ENCODE results near the gene GUCY2D.
"Not testable (repeated sequence)": the region's sequence is repeated elsewhere in the genome, so short reads cannot be mapped to it uniquely, and the experiment has no call there.

The GUCY2D gene

DNA sequence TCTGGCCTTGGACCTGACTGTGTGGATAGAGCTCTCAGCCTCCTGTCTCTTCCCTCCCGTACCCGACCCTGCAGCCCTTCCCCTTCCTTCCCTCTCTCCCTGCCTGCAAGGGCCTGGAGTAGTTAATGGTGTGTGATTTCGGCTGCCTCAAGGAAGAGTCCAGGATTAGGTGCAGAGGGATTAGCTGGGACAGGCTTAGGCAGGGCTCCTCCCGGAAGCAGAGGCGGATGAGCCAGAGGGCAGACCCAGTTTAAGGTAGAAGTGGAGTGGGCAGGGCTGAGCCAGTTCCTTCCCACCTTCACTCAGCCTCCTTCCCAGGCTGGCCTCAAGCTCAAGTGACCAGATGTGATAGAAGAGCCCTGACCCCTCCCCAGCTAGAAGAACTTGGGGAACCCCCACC, 16.8 kb downstream of the GUCY2D start:
- no peak for DNase-seq

DNA sequence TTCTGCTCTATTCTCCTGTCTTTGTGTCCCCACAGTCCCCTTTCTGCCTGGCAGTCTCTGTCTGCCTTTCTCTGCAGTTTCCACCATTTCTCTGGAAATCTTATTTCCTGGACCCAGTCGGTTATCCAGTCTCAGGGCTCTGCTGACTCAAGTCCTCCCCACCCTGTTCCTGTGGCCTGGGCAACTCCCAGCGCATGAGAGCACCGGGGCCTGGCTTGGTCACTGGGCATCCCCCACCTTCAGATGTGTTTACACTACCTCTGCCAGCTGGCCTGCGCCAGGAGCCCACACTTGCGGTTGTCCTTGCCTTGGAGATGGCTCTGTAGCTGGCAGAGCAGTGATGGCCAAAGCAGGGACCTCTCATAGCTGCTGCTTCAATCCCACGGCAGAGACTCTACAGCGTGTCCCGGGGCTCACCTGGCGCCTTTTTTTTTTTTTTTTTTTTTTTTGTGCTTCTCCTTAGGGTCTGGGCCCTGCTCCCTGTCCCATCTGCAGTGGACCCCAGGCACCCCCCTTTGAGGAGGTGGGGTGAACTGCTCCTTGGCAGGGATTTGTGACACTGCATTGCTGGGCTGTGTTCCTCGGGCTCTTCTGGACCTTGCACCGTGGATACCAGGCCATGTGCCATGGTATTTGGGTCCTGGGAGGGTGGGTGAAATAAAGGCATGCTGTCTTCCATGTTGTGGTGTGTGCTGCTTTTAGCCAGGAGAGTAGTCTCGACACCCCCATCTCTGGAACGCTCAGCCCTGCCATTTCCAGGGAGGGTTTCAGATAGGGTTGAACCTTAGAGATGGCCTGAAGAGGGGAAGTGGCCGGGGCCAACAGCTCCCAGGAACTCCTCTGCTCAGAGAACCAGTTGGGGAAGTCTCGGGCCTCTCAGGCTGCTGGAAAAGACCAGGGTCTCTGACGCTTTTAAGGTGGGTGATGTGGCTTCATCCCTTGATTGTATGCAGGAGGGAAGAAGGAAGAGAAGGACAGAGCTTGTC, 17.5 kb downstream of the GUCY2D start:
- no peak for DNase-seq

DNA sequence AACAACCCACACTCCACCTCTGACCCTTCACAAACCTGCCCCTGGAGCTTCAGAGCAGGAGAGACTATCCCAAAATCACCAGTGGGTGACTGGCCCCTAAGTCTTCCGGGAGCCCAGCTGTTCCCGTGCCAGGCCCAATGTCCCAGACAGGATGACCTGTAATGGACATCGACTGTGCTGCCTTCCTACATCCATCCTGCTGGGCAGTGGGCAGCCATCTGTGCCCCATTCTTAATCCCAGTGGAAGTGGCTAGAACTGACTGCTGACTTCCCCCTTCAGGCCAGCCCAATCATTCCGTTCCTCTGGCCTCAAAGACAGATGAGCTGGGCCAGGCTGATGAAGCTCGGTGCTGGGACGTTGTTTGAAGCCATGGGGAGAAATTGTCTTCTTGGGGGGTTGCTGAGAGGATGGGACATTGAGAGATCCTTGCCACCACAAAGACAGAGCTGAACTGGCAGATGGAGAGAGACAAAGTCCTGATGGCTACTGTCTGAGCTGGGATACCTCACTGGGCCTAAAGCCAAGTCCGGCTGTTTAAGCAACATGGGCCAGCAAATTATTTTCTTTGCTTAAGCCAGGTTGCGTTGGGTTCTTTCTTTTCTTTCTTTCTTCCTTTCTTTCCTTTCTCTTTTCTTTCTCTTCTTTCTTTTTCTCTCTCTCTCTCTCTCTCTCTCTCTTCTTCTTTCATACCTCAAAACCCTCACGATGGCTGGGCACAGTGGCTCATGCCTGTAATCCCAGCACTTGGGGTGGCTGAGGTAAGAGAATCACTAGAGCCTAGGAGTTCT, 18.6 kb downstream of the GUCY2D start:
- DNase-seq = no peak

DNA sequence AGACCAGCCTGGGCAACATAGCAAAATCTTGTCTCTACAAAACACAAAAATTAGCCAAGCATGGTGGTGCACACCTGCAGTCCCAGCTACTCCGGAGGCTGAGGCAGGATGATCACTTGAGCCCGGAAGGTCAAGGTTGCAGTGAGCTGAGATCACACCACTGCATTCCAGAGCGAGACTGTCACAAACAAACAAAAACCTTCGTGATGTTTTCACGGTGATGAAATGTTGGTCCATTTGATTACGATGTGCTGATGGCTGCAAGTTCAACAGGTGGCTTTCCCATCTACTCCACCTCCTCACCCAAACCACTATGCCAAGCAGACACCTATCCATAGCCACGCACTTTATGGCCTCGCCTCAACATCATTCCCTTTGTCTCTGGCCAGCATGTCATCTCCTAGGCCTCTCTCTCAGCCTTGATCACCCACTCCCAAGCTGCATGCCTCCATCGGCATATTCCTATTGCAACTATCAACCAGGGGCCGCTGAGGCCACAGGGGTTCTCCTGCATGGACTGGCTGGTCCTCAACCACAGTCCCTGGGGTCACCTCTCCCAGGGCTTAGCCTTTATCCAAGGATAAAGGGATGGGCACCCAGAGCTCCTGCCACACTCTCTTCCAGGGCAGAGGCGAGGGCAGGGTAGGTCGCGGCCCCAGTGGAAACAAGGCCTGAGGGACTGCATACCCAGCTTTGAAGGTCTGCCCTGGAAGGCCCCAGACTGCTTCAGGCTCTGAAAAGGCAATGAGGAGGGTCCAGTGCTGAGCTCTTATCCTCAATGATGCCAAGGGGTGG, 19.3 kb downstream of the GUCY2D start:
- DNase-seq = no peak

DNA sequence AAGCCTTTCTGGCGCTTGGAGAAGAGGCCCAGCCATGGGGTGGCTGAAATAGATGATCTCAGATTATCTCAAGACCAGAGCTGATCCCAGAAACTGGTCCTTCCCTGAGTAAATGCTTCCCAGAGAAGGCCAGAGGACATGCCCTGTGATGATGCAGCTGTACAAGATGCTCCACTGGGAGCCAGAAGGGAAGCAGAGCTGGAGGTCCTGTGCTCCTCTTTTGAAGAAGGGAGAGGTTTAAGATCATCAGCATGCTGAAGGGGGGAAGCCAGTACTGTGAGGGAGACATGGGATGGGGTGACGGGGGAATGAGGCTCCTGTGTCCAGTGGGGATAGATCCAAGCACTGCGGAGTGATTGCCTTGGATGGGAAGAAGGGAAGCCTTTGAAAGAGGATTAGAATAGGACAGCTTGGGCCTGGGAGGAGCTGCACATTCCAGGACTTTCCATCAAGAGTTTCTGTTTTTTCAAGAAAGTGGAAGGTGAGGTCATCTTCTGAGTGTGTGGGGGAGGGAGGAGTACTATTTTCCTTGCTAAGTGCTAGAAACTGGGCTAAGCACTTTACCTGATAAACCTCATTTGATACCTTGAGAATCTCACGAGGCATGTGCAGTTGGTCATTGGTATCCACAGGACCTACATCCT, 20.1 kb downstream of the GUCY2D start:
- DNase-seq = no peak

DNA sequence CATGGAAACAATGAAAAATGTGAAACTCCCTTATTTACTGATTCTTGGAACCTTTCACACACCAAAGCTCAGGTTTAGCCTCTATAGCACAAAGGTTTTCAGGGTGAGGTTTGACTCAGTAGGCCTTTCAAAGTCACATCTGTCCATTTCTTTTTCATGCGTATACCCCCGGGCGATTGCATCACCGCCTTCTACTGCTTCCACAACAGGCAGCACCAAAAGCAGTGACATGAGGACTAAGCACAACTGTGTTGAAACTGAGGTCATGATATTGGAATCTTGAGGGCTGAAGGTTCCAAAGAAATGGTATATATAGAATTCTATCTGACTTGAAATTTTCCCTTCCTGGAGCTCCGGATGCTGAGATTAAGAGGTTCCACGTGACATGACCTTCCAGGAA, 21.7 kb downstream of the GUCY2D start:
- DNase-seq = not testable (repeated sequence)

DNA sequence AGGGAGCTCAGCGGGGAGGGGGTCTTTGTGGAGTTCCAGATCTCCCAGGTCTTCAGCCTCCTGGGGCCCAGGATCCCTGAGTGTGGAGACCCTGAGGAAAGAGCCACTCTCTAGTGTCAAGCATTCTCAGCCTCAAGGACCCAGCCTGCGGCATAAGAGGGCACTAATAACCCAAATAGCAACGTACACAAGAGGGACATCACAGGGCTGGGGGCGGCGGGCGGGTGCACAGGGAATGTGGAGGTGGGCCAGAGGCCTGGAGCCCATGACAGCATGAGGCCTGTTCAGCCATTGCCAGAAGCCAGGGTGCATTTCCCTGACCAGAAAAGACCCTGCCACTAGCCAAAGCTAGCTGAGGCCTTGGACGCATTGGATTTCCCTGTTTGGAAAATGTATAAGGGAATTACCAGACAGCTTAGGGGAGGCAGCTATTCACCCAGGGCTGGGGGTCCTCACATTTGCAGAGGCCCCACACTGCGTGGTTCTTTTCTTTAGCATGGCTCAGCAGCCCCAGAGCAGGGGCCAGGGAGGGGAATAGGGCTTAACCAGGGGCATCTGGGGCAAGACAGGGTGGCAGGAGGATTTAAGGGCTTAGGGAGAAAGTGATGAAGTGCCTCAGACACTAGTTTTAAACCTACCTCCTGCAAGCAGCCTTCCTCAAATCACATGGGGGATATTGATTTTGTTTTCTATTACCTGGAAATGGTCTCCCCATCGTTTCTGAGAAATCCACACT, 22.9 kb downstream of the GUCY2D start:
- DNase-seq = no peak

DNA sequence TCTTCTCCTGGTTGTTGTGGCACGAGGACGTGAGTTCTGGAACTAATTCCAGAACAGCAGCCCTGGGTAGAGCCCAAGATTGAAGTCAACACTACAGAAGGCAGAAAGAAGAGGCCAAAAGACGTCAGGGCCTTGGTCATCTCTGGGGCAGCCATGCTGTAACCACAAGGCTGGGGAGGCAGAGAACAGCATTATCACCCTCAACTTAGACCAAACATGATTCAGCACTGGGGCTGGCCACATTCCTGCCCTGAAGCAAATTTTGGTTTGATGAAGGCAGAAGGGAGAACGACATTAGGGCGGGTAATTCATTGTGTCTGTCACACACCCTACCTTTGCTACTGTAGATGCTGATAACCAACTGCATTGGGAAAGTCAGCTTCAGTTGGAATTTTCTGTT, 26.7 kb downstream of the GUCY2D start:
- no peak for DNase-seq

DNA sequence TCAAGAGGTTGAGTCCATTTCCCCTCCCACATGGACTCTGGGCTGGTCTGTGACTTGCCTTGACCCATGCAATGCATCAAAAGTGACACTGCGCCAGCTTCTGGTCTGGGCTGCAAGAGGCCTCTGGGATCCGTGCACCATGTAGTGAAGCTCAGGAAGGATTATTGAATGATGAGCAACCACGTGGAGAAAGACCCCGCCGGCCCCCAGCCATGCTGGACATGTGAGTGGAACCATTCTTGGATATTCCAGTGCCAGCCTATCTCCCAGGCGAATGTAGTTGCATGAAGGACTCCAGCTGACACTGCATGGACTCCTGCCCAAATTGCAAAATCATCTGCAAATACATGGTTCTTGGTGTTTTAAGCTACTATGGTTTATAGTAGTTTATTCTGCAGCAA, 28.8 kb downstream of the GUCY2D start:
- no peak for DNase-seq

DNA sequence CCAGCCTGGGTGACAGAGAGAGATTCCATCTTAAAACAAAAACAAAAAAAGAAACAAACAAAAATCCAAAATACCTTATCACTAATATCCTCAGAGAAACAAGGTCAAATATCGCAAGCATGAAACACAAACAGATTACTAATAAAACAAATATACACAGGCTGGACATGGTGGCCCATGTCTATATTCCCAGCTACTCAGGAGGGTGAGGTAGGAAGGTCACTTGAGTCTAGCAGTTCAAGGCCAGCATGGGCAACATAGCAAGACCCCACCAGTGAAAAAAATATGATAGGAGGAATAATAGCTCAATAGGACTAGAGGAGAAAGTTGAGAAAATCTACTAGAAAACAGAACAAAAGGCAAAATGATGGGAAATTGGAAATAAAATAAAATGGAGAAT, 29.5 kb downstream of the GUCY2D start:
- no peak for DNase-seq

DNA sequence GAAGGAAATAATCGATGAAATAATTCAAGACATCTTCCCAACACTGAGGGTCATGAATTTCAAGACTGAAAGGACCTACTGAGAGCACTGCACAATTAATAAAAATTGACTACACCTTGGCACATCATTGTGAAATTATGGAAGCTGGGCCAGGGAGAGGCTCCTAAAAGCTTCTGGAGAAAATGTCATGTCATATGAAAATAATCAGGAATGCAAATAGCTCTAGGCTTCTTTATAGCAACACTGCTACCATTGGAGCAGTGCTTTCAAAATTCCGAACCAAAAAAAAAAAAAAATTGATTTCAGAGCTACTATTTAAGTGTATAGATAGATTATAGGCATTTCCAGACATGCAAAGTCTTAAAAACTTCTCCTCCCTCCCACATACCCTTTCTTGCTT, 30.0 kb downstream of the GUCY2D start:
- DNase-seq = no peak

DNA sequence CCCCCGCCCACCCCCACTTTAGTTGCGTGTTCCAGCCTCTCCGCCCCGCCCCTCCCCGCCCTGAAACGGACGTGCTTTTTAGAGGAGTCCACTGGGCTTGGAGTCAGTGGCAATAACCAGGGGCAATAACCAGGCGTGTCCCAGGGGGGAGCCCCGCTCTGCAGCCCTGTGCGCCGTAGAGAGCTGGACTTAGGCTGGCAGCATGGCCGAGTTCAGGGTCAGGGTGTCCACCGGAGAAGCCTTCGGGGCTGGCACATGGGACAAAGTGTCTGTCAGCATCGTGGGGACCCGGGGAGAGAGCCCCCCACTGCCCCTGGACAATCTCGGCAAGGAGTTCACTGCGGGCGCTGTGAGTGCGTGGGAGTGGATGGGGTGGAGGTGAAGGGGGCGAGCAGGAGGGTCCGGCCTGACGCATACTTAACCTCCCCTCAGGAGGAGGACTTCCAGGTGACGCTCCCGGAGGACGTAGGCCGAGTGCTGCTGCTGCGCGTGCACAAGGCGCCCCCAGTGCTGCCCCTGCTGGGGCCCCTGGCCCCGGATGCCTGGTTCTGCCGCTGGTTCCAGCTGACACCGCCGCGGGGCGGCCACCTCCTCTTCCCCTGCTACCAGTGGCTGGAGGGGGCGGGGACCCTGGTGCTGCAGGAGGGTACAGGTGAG, 36.7 kb downstream of the GUCY2D start, which contains the start of gene ALOX15B:
ALOX15B (plus strand) TSS at position 106 of the 657 bp plus-strand sequence; CDS start at position 203, 97 bp downstream.
- no peak for DNase-seq

DNA sequence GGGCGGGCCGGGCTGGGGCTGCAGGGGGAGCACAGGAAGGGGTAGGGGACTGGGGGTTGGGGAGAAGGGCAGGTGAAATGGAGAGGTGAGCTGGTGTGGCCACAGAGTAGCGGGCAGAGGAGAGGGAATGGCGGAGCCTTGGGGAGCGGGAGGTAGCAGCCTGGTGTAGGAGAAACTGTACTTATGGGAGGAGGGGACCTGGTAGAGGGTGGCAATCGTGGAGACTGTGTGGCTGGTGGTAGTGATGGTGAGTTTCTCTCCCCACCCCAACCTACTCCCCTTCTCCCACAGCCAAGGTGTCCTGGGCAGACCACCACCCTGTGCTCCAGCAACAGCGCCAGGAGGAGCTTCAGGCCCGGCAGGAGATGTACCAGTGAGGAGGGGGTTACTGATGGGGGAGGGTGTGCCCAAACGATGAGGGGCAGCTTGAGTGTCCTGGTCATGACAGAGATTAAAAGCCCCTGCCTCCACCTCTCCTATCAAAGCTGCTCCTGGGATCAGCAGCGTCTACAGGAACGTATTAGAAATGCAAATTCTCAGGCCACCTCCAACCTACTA, 37.3 kb downstream of the GUCY2D start:
- no peak for DNase-seq

DNA sequence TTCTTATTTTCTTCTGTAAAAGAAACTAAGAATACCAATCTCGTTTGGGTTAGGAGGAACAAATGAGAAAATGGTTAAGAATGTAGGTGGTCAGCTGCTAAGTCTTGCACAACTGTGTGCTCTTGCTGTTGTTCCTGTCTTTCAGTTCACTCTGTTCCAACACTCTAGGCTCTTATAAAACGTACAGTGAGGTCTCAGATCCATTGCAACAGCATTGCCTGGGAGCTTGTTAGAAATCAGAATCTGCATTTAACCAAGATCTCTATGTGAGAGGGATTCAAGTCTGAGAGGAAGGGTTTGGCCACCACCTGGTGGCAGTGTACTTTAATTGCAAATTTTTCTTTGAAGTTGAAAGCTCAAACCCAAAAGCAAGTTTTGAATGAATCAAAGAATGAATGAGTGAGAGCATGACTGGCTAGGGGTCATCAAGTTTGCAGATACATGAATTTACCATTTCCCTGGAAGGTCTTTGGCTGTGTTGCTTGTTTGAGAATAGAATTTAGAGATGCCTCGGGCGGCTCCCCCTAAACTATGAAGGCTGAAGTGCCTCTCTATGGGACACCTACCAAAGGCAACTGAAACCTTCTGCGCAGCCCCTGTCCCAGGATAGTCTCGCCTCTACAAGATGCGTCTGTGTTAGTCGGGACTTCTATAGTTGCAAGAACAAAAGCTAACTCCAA, 39.0 kb downstream of the GUCY2D start:
- DNase-seq = peak; percentile 6

DNA sequence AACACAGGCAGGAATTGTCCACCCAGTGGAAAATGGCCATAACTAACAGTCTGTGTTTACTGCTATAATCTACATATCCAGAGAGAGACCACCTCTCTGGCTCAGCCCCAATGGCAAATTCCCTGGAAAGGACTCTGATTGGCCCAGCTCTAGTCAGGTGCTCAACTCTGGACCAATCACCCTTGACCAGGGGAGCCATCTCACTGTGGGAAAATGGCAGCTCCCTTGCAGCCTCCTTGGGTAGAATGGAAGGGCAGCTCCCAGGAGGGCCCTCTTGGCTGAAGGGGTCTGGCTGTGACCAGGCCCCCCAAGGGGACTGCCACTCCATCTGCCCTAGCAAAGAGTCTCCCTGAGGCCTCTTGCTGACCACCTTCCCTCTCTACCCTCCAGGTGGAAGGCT, 39.6 kb downstream of the GUCY2D start:
- DNase-seq = no peak

DNA sequence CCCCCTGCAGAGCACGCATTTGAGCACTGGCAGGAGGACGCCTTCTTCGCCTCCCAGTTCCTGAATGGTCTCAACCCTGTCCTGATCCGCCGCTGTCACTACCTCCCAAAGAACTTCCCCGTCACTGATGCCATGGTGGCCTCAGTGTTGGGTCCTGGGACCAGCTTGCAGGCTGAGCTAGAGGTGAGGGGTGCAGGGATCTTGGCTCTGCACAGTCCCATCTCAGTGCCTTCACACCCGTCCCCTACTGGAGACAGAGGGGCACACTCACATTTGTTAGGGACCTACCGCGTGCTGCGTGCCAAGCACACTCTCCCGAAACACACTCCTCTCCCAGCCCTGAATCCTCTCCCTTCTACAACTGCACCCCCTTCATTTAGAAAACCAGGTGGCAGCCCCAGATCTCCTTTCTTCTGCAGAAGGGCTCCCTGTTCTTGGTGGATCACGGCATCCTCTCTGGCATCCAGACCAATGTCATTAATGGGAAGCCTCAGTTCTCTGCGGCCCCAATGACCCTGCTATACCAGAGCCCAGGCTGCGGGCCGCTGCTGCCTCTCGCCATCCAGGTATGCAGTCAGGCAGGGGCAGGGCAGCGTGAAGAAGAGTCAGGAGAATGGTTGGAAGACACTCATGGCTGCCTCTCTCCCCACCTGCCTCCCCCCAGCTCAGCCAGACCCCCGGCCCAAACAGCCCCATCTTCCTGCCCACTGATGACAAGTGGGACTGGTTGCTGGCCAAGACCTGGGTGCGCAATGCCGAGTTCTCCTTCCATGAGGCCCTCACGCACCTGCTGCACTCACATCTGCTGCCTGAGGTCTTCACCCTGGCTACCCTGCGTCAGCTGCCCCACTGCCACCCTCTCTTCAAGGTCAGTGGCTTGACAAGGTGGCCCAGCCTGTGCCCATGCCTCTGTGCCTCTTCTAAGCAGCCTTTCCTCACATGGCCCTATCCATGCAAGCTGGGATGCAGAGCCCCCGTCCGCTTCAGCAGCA, 42.7 kb downstream of the GUCY2D start:
- no peak for DNase-seq

DNA sequence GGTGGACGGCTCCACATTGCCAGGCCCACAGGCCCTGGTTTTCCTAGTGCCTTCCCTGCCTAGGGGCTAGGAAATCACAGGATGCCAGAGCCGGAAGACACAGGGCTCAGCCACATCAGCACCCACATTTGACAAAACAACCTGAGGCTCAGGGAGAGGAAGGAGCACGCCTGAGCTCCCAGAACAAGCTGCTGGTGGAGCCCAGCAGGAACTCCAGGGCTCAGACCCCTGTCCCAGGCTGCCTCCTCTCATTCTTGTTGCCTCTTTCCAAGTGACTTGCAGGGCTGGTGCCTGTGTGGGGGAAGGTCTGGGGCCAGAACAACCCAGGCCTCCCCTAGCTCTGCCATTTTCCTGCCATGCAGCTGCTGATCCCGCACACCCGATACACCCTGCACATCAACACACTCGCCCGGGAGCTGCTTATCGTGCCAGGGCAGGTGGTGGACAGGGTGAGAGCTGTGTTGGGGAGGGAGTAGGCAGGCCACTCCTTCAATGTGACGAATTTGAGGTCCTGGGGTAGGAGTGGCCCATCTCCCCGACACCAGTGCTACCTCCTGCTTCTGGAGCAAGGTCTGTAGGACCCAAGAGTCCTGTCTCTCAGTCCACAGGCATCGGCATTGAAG, 44.0 kb downstream of the GUCY2D start:
- no peak for DNase-seq

All from T1000 (cell line).